ENCODE results near the gene EPHB1. TPM values are rescaled to one million over a fixed set of nuclear protein-coding genes. Genes with fewer than 3 reads are reported as not detected.

EPHB1 gene
- total RNA-seq, 1 donor, result 1.3 TPM

DNA sequence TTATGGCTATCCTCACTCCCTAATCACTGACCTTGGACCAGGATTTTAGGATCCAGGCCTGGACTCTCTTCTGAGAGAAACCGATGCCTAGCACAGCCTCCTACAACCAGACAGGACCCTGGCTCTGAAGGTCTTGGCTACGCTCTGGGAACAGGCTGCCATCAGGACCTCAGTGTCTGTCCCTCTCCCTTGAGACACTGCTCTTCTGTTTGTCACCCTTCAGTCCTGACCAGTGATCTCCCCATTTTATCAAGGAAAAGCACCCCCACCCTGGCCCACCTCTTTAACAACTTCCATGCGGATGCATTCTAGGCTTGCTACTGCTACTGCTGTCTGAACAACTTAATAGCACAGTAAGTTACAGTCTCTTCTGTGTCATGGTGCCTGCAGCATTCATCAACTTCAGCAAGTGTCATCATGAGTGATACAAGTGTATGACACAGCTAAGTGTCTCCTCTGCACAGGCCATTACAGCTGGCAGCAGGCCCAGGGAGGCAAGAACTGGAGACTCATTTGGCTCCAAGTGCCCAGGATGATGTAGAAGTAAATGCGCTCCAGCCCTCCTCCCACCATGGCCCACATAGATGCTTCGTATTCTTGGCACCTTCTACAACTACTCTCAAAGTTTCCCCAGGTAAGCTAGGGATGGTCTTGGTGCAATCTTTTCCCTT is 302.4 kb downstream of the EPHB1 start:
- DNase-seq (ENCODE audit: low read depth), result no peak
- no peak overlapping the region for H3K4me3 ChIP-seq (ENCODE audit: low read depth, low read length)

DNA sequence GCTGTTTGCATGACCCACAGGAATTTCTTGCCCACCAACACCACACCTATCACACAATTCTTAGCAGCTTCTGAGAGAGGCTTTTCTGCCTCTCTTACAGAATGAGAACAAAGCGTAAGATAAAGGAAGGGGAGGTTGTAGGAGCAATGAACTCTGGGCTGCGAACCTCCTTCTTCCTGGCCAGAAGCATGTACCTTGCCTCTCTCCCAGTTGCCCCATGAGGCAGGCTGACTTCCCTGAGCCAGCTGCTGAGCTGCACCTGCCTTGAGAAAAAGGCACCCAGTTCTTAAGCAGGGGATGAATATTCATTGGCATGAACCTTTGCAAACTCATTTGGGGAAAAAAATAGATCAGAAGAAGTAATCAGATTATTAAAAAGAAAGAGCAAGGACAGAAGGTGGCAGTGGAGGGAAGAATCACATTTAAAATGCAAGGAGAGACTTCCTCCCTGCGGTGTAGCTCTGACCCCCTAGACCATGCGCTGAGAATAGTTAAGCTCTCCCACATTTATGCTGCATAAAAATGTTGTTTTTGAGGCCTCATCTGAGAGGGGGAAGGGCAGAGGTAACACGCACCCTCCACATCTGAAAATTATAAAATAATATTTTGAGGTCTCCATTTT is 304.8 kb downstream of the EPHB1 start:
- DNase-seq (ENCODE audit: low read depth), result no peak
- no peak overlapping the region for H3K4me3 ChIP-seq (ENCODE audit: low read depth, low read length)
- TF ChIP-seq, protein P1, sequence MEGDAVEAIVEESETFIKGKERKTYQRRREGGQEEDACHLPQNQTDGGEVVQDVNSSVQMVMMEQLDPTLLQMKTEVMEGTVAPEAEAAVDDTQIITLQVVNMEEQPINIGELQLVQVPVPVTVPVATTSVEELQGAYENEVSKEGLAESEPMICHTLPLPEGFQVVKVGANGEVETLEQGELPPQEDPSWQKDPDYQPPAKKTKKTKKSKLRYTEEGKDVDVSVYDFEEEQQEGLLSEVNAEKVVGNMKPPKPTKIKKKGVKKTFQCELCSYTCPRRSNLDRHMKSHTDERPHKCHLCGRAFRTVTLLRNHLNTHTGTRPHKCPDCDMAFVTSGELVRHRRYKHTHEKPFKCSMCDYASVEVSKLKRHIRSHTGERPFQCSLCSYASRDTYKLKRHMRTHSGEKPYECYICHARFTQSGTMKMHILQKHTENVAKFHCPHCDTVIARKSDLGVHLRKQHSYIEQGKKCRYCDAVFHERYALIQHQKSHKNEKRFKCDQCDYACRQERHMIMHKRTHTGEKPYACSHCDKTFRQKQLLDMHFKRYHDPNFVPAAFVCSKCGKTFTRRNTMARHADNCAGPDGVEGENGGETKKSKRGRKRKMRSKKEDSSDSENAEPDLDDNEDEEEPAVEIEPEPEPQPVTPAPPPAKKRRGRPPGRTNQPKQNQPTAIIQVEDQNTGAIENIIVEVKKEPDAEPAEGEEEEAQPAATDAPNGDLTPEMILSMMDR (IDR thresholded peaks at IDR 0.05; ENCODE audit: insufficient read depth, low read depth, low read length), result no peak

More for the DNA sequence above, 302.4 kb downstream of the EPHB1 start:
- TF ChIP-seq, protein P1 (IDR thresholded peaks at IDR 0.05; ENCODE audit: insufficient read depth, low read depth, low read length), result no peak

DNA sequence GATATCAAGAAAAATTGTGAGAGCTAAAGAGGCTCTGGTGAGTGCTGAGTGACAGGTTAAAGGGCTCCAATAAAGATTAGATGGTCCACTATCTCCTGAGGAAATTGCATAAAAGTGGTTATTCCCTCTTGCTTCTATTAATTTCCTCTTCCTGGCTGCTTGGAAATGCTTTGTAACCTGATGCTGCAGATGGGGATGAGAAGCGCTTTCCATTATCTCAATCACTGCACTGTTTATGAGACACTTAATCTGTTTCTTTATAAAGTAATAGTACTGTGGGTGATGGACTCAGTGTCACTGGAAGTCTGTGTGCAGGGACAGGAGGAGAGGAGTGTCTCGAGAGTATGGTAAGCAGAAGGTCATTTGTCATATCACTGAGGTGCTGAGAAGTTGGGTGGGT is 305.3 kb downstream of the EPHB1 start:
- no peak overlapping the region for H3K4me3 ChIP-seq (ENCODE audit: low read depth, low read length)
- TF ChIP-seq, protein P1 (IDR thresholded peaks at IDR 0.05; ENCODE audit: insufficient read depth, low read depth, low read length), result no peak
- no peak for DNase-seq (ENCODE audit: low read depth)

DNA sequence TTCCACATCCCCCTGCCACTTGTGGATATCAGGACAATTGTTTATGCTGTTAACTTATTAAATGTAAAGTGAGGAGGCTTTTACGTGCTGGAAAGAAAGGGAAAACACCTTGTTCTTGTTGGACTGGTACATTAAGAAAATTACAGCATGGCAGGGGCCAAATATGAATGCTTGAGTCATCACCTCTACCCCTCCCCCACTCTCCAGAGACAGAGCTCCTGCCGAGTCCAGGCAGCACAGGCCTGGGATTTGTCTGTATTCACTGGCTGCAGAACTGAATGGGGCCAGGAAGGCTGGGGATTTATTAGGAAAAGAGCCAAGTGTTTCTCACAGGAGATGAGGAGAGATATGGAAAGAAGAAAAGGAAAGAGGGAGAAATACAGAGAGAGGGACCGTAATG is 308.9 kb downstream of the EPHB1 start:
- no peak for DNase-seq (ENCODE audit: low read depth)
- TF ChIP-seq, protein P1 (IDR thresholded peaks at IDR 0.05; ENCODE audit: insufficient read depth, low read depth, low read length), result no peak
- H3K4me3 ChIP-seq (ENCODE audit: low read depth, low read length), result no peak overlapping the region

DNA sequence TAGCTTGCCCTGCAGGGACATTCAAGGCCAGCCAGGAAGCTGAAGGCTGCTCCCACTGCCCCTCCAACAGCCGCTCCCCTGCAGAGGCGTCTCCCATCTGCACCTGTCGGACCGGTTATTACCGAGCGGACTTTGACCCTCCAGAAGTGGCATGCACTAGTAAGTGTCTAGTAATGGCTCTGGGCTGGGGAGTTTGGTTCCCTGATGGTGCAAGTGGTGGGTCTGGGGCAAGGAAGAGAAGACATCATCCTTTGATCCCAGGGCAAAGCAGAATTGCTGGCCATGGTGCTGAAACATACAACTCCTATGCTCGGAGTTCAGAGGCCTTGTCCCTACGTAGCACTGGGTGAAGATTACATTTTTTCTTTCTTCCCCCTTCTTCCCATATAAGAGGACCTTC is 311.4 kb downstream of the EPHB1 start:
- H3K4me3 ChIP-seq (ENCODE audit: low read depth, low read length), result no peak overlapping the region
- TF ChIP-seq, protein P1 (IDR thresholded peaks at IDR 0.05; ENCODE audit: insufficient read depth, low read depth, low read length), result no peak
- peak; percentile 3 for DNase-seq (ENCODE audit: low read depth)

DNA sequence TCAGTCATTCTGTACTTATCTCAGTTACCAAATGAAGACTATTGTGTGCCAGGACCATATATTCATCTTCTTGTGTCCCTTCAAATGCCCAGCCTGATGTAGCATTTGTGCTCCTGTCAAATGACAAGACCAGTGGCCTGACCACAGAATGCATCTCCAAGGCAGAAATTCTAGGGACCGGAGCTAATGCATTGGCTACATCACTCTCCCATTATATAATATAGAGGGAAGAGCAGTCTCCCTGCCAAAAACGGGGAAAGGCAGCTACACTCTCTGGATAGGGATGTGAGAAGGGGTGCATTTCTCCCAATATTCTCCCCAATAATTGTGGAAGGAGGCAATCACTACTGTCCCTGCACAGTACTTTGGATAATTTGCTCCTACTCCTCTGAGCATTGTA is 312.0 kb downstream of the EPHB1 start:
- no peak overlapping the region for H3K4me3 ChIP-seq (ENCODE audit: low read depth, low read length)
- TF ChIP-seq, protein P1 (IDR thresholded peaks at IDR 0.05; ENCODE audit: insufficient read depth, low read depth, low read length), result no peak

More for the DNA sequence above, 312.0 kb downstream of the EPHB1 start:
- no peak for DNase-seq (ENCODE audit: low read depth)
